ENCODE measurements around the gene ERC2. TPM values are rescaled to one million over a fixed set of nuclear protein-coding genes. Genes with fewer than 3 reads are reported as not detected.

Gene ERC2
- total RNA-seq, 2 experiments from 2014 or later, result not detected

DNA sequence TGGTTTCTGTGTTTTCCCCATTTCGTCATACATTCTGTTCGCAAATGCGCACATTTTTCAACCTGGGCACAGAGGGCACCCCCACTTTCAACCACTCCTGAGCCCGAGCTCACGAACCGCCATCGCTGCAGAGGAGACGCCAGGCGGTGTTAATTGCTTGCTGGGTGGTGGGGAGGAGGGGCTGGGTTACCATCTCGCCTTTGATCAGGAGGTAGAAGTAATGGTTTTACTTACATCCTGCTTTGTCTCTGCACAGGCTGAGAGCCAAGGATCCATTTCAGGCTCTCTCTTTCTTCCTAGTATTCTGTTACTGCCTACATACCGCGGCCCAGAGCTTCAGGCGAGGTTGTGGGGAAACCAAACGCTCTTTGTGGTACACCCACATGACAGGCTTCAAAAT, 803.9 kb downstream of the ERC2 start:
- CTCF ChIA-PET (ENCODE audit: unreplicated experiment), result no interaction called here
- DNase-seq (ENCODE audit: low spot score), result no peak
- H3K9me2 ChIP-seq (ENCODE audit: insufficient read depth, low read length), result no peaks in the 10 kb centered on the region

DNA sequence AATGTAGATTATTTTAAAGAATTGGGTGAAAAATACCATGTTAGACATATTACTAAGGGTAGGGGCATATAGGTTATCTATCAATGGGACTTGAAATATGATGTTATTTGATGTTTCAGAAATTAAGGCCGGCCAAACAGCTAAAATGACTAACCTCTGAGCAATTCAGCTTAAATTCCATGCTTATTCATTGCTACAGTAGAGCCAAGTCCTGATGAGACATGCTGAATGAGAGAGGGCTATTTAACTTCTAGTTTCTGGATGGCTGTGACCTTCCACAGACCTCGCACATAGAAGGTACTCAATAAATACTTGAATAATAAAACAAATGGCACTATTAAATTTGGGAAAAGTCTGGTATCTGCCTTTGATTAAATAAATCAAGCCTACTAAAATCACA, 805.6 kb downstream of the ERC2 start:
- DNase-seq (ENCODE audit: low spot score), result no peak
- Histone ChIP-seq H3K4me1 (ENCODE audit: insufficient read depth, low read length, poor library complexity, severe bottlenecking) (peaks cover 24% of the 10 kb centered on the region), H3K36me3 (ENCODE audit: insufficient read depth, low read length) (no peaks in the 10 kb centered on the region), H3K4me2 (ENCODE audit: low read length) (no peak overlapping the region), H3K4me3 (ENCODE audit: low read depth, low read length, poor library complexity, severe bottlenecking) (no peak overlapping the region), H4K20me1 (ENCODE audit: insufficient read depth, low read length) (no peaks in the 10 kb centered on the region), H3K9me2 (ENCODE audit: insufficient read depth, low read length) (no peaks in the 10 kb centered on the region), H2AFZ (ENCODE audit: low read length) (no peak overlapping the region), H3K79me2 (ENCODE audit: insufficient read depth, low read depth, low read length) (no peaks in the 10 kb centered on the region), H3K27ac (ENCODE audit: low read depth, low read length, poor library complexity, severe bottlenecking) (no peak overlapping the region), H3K9me3 (ENCODE audit: low read length) (no peaks in the 10 kb centered on the region)
- TF ChIP-seq EZH2phosphoT487 (IDR thresholded peaks at IDR 0.05; ENCODE audit: borderline replicate concordance, low read depth, low read length), result no peak
- intact Hi-C loops (cut with micrococcal nuclease; ENCODE audit: unreplicated experiment), result no loop called here
- CTCF ChIA-PET (ENCODE audit: unreplicated experiment), result no interaction called here
- no TSS peak for BruUV-seq (replicated peaks)
- POLR2A ChIA-PET, result interaction anchor here (0.6 to 1.6 kb wide), 3 partner anchors 8 to 110 kb away, joined by 3 to 4 read pairs (median 4); no protein-coding TSS in a partner anchor

More for the DNA sequence above, 803.9 kb downstream of the ERC2 start:
- TF ChIP-seq, protein P1, sequence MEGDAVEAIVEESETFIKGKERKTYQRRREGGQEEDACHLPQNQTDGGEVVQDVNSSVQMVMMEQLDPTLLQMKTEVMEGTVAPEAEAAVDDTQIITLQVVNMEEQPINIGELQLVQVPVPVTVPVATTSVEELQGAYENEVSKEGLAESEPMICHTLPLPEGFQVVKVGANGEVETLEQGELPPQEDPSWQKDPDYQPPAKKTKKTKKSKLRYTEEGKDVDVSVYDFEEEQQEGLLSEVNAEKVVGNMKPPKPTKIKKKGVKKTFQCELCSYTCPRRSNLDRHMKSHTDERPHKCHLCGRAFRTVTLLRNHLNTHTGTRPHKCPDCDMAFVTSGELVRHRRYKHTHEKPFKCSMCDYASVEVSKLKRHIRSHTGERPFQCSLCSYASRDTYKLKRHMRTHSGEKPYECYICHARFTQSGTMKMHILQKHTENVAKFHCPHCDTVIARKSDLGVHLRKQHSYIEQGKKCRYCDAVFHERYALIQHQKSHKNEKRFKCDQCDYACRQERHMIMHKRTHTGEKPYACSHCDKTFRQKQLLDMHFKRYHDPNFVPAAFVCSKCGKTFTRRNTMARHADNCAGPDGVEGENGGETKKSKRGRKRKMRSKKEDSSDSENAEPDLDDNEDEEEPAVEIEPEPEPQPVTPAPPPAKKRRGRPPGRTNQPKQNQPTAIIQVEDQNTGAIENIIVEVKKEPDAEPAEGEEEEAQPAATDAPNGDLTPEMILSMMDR (conservative IDR thresholded peaks at IDR 0.05; ENCODE audit: low read length), result no peak
- no peak for TF ChIP-seq EZH2phosphoT487 (IDR thresholded peaks at IDR 0.05; ENCODE audit: borderline replicate concordance, low read depth, low read length)
- POLR2A ChIA-PET, result no interaction called here
- Histone ChIP-seq H3K9me3 (ENCODE audit: low read length) (no peaks in the 10 kb centered on the region), H2AFZ (ENCODE audit: low read length) (no peak overlapping the region), H3K4me1 (ENCODE audit: insufficient read depth, low read length, poor library complexity, severe bottlenecking) (peaks cover 14% of the 10 kb centered on the region), H3K27ac (ENCODE audit: low read depth, low read length, poor library complexity, severe bottlenecking) (no peak overlapping the region), H3K36me3 (ENCODE audit: insufficient read depth, low read length) (no peaks in the 10 kb centered on the region), H3K4me3 (ENCODE audit: low read depth, low read length, poor library complexity, severe bottlenecking) (no peak overlapping the region), H3K4me2 (ENCODE audit: low read length) (no peak overlapping the region), H3K79me2 (ENCODE audit: insufficient read depth, low read depth, low read length) (no peaks in the 10 kb centered on the region), H4K20me1 (ENCODE audit: insufficient read depth, low read length) (no peaks in the 10 kb centered on the region)
- no TSS peak for BruUV-seq (replicated peaks)
- intact Hi-C loops (cut with micrococcal nuclease; ENCODE audit: unreplicated experiment), result no loop called here

DNA sequence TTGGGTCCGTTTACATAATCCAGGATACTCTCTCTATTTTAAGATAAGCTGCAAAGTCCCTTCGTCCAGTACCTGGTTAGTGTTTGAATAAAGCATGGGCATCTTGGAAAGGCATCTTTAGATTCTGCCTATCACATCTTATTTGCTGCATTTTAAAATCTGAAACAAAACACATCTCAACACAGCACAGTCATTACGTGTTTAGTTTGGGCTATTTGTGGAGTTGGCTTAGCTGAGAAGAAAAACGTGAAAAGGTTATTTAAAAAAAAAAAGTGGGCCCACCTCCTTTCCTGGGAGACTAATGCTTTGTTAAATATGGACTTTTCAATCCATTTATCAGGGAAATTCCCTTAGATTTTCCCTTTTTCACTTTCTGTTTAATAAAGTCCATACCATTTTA, 806.7 kb downstream of the ERC2 start:
- intact Hi-C loops (cut with micrococcal nuclease; ENCODE audit: unreplicated experiment), result no loop called here
- ChIA-PET POLR2A (interaction anchor here (0.8 to 1.6 kb wide), 3 partner anchors 9 to 24 kb away, joined by 3 to 4 read pairs (median 3); no protein-coding TSS in a partner anchor), CTCF (ENCODE audit: unreplicated experiment) (no interaction called here)
- Histone ChIP-seq H3K27ac (ENCODE audit: low read depth, low read length, poor library complexity, severe bottlenecking) (no peak overlapping the region), H3K4me1 (ENCODE audit: insufficient read depth, low read length, poor library complexity, severe bottlenecking) (peaks cover 24% of the 10 kb centered on the region), H4K20me1 (ENCODE audit: insufficient read depth, low read length) (no peaks in the 10 kb centered on the region), H3K4me2 (ENCODE audit: low read length) (peak overlapping the region; percentile 33), H3K9me2 (ENCODE audit: insufficient read depth, low read length) (no peaks in the 10 kb centered on the region), H3K36me3 (ENCODE audit: insufficient read depth, low read length) (no peaks in the 10 kb centered on the region), H3K9me3 (ENCODE audit: low read length) (no peaks in the 10 kb centered on the region), H2AFZ (ENCODE audit: low read length) (peak overlapping the region; percentile 52; the same call in 1 of the 2 replicates), H3K4me3 (ENCODE audit: low read depth, low read length, poor library complexity, severe bottlenecking) (no peak overlapping the region), H3K79me2 (ENCODE audit: insufficient read depth, low read depth, low read length) (no peaks in the 10 kb centered on the region)
- DNase-seq (ENCODE audit: low spot score), result no peak
- TF ChIP-seq, protein P1 (conservative IDR thresholded peaks at IDR 0.05; ENCODE audit: low read length), result no peak
- TF ChIP-seq EZH2phosphoT487 (IDR thresholded peaks at IDR 0.05; ENCODE audit: borderline replicate concordance, low read depth, low read length), result no peak
- BruUV-seq (replicated peaks), result no TSS peak

Measured in OCI-LY7 (cell line).